ENCODE results near the gene CELA2A.
"Not testable (repeated sequence)": the region's sequence is repeated elsewhere in the genome, so short reads cannot be mapped to it uniquely, and the experiment has no call there.

The CELA2A gene

DNA sequence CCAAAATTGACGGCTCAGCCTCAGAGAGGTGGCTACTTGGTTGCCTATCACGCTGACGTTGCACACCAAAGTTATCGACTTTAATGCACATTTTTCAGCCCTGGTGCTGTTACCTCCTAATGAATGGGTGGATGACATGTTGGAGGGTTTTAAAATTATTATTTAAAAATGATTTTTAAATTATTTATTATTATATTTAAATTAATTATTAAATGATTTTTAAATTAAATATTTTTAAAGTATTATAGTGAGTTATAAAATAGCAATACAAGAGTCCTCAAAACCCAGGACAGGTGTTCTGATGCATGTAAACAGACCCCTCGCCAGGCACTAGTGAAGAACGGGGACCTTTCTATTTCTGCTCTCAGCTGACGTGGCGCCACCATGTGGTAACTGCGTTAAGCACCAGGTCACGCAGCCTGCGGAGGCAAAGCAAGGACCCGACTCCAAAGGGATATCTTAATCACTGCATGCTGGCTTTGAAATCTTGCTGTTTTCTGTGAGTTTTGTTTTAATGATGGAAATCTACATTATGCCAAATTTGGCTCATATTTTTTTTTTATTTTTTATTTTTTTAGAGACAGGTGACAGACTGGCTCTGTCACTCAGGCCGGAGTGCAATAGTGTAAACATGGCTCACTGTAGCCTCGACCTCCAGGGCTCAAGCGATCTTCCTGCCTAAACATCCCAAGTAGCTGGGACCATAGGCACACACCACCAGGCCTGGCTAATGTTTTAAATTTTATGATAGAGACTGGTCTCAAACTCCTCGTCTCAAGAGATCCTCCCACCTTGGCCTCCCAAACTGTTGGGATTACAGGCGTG, 44.9 kb downstream of the CELA2A start:
- DNase-seq, result peak; percentile 11

DNA sequence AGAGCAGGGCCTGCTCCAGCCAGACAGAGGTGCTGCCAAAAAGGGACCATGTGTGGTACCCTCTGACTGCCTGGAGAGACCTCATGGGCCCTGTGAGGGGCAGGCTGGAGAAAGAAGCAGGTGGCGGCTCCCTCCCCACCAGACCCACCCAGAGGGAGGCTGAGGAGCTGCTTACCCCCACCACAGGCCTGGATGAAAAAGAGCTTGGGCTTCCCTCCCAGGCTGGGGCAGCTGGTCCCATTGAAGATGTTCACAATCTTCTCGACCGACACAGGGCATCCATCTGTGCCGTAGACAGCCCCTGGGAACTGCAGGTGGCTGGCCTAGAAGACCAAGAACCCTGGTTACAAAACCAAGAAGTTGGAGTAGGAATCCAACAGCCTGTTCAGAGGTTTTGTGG, 47.9 kb downstream of the CELA2A start:
- DNase-seq, result no peak

DNA sequence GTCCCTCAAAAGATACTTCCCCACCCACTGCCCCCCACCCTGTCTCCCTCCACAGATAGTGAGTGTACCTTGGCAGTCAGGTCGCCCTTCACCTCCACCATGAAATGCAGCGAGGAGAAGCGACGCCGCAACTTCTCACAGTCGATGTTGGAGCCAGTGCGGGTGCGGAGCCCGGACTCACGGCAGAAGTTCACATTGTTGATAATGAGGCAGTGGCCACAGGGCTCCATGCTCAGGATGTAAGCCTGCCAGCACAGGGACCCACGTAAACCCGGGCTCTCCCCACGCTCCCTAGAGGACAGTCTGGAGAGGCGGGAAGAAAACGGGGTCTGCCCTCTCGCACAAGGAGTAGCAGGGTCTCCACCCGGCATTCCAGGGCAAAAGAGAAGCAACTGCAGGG, 50.3 kb downstream of the CELA2A start:
- no peak for DNase-seq

DNA sequence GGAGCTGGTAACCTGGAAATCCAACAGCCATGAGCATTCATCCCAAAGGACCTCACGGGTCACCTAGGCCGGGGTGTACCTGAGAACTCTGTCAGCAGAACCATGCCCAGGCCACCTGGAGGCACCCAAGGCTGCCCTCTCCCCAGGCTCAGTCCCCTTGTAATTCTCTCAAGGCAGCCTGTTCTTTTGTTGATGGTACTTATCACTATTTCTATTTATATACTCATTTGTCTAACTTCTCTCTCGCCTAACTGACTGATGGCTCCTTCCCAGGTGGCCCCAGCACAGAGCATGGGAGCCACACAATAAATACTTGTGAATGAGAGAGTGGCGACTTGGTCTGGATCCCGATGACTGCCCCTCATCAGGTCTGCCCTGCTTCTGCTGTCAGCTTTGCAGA, 50.7 kb downstream of the CELA2A start:
- DNase-seq, result no peak

DNA sequence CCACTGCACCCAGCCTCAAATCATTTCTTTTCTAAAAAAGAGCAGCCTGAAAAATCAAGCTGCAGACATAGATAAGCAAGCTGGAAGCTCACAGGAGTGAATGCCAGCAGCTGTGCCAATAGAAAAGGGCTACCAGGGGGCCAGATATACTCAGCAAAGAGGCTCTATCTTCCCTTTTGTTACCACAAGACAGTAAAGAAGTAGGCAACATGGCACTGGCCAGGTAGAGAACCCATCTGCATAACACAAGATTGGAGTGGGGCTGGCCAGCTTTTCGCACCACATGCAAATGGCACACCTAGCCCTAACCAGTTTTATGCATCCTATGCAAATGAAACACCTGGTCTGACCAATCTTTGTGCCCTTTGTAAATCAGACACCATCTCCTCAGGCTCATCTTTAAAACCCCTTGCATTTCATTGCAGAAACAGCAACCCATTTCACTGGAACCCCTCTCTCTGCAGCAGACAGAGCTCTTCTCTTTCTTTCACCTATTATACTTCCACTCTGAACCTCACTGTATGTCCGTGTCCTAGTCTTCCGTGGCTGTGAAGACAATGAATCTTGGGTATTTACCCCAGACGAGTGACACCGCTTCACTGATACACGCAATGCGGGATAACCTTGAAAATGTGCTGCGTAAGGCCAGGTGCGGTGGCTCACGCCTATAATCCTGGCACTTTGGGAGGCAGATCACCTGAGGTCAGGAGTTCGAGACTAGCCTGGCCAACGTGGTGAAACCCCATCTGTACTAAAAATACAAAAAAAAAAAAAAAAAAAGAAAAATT, 52.4 kb downstream of the CELA2A start:
- no peak for DNase-seq

DNA sequence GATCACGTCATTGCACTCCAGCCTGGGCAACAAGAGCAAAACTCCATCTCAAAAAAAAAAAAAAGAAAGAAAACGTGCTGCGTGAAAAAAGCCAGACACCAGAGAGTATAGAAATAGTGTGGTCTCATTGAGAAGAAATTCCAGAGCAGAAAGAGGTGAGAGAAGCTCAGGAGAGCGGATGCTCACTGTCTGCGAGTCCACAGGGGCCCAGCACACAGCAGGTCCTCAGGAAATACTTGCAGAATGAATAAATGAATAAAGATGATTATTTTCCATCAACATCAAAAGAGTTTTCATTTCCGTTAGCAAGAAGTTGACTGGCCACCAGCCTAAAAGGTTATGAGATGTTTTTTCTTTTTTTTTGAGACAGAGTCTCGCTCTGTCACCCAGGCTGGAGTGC, 53.1 kb downstream of the CELA2A start:
- DNase-seq, result no peak

DNA sequence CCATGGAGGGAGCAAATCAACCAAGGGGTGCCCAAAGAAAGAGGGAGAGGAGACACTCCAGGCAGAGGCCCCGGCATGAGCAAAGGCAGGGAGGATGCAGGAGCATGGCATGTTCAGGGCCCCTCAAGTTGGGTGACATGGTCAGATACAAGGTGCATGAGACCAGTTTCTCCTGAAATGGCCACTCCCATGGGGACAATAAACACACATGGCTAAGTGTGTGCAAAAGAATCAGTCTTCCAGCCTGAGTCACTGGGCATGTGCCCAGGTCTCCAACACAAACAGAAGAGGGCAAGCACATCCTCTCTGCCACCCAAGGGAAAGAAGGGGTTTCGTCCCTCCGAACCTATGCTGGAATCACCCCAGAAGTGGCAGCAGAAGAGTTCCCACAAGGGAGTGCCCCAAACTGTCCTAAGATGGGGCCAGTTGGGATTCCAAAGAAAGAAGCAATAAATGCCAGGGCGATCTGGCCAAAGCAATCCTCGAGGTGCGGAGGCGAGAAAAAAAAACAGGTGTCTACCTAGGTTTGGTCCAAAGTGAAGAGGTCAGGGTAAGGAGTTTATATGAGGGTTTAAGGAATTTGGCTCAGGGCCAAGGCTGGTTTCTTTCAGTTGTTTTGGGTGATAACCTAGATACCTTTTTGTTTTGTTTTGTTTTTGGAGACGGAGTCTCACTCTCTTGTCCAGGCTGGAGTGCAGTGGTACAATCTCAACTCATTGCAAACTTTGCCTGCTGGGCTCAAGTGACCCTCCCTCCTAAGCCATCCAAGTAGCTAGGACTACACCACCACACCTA, 54.3 kb downstream of the CELA2A start:
- no peak for DNase-seq

DNA sequence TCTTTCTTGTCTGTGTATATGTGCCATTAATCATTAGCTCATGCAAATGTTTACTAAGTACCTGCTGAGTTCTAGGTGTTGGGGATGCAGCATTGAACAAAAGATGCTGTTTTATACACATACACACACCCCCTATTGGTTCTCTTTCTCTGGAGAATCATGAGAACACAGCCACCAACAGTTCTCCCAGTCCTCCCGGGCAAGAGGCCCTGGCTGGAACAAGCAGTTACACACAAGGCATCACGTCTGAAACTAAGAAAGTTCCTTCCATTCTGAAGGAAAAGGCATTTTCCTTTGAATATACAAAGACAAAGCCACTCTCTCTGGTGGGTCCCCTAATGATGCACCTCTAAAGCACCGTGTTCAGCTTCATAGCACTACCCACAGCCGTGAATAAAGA, 56.7 kb downstream of the CELA2A start:
- no peak for DNase-seq

DNA sequence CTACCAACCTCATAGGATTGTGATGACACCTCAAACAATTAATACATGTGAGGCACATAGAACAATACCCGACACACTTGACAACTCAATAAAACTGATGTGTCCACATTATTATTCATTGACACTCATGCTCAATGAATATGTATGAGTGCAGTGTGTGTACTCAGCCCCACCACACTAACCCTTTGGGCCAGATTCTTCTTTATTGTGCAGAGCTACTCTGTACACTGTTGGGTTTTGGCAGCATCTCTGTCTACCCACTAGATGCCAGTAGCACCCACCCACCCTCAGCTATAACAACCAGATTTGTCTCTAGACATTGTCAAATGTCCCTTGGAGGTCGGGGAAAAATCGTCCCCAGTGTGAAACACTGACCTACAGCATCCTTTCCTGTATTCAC, 57.4 kb downstream of the CELA2A start:
- DNase-seq, result no peak

DNA sequence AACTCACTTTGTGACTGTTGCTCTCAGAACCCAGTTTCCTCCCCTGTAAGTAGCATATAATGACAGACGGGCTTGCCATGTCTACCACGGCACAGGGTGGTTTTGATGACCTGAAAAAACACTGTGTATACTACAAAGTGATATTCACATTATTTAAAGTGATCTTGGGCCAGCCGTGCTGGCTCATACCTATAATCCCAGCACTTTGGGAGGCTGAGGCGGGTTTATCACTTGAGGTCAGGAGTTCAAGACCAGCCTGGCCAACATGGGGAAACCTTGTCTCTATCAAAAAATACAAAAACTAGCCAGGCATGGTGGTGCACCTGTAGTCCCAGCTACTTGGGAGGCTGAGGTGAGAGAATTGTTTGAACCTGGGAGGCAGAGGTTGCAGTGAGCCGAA, 58.0 kb downstream of the CELA2A start:
- DNase-seq, result not testable (repeated sequence)

DNA sequence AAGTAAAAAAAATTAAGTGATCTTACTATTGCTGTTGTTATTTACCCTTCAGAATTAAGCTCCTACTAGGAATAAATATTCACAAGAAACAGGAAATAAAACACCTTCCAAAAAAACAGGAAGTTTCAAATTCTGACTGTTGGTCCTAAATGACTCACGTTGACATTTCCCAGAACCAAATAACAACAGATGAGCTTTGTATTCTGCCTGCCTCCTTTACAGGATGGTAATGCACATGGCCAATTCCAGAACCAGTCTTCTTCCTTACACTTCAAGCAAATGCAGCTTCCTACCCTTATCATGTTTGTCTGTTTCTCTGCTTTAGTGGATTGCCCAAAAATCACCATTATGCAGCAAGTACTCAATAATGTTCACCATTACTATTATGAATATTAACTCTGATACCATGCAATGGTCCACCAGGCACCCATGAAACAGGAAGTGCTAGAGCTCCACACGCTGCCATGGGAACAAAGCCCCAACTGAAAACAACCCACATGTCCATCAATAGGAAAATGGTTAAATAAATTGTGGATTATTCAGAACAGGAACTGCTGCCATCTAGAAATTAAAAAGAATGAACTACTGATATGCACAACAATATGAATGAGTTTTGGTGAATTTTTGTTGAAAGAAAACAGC, 58.6 kb downstream of the CELA2A start:
- DNase-seq, result no peak

DNA sequence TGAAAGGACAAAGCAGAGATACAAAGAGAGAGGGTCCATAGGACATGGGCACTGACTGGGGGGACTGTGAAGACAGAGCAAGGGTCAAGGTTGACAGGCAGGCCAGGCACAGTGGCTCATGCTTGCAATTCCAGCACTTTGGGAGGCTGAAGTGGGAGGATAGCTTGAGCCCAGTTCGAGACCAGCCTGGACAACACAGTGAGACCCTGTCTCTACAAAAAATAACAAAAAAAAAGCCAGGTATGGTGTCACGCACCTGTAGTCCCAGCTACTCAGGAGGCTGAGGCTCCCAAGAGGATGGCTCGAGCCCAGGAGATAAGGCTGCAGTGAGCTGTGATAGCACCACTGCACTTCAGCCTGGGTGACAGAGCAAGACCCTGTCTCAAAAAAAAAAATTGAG, 63.1 kb downstream of the CELA2A start:
- DNase-seq, result no peak

DNA sequence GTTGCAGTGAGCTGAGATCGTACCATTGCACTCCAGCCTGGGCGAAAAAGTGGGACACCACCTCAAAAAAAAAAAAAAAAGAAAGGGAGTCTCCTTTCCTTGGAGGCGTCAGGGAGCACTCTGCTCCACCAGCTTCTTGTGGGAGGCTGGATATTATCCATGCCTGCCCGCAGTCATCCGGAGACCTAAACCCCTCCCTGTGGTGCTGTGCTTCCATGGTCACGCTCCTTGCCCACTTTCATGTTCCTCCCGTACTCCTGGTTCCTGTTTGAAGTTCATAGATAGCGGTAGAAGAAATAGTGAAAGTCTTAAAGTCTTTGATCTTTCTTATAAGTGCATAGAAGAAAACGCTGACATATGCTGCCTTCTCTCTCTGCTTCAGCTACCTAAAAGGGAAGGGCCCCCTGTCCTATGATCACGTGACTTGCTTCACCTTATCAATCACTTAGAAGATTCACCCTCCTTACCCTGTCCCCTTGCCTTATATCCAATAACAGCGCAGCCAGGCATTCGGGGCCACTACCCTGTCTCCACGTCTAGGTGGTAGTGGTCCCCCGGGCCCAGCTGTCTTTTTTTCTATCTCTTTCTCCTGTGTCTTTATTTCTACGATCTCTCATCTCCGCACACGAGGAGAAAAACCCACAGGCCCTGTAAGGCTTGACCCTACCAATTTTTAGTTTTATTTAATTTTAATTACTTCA, 64.8 kb downstream of the CELA2A start:
- peak; percentile 30 for DNase-seq

Data from right kidney (tissue), 1 donor.